HL-60/S4 treated with phorbol 12-myristate 13-acetate at 8.2 ng/mL for 4 days and 3 days (cell line): Measurements from ENCODE around the gene ADAMTSL2.

Experiments
- in situ Hi-C: fragments of 300-500 bp; cut with MboI; formaldehyde crosslinking; loops from 2 replicates; pipeline ENCODE4 v1.15.0; 2022; ENCODE audit warnings: low sequenced_read_pairs

Gene ADAMTSL2

DNA sequence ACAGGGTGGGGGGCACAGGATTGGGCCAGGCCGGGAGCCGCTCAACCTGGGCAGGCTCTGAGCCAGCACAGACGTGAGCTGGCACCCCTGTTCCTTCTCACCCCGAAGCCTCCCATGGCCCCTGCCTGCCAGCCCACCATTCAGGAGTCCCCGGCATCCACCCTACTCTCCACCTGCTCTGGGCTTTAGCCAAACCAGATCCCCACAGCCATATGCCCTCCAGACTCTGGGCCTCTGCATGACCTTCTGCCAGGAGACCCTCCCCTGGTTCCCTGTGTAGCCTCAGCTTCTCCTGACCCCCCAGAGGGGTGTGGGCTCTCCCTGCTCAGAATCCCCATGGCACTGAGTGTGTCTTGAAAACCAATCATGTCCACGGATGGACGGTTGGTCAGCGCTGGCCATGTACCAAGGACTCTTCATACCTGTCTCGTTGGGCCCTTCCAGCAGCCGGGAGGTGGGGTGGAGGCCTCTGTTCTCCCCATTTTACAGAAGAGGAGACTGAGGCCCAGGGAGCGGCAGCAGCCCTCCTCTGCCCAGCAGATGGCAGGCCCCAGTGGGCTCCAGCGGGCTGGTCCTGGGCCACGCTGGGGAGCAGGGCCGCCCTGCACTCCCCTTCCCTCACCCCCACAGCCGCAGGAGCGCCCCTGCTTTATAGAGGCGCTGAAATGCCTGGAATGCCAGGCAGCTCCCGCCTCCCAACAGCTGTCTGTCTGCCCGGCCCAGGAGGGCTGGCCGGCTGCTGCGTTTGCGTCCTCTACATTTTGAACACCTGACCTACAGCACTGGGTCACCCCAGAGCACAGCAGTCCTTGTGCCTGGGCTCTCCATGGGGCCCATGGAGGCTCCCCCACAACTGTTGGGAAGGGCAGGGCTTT, 6.3 kb upstream of the ADAMTSL2 start:
- in situ Hi-C loops: no loop called here

DNA sequence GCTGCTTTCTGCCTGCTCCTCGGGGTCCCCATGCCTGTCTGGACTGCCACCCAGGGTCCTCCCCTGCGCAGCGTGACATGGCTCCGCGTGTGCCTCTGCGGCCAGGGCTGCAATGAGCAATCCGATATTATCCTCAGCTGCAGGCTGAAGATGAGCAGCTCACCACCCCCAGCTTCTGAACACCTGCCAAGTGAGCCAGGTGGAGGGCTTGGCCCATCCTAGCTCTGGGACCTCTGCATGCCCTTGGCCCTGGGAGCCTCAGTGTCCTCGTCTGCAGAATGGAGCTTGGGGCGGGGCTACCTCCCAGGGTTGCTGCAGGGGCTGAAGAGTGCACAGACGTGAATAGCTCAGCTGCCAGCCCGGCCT, 5.6 kb upstream of the ADAMTSL2 start:
- in situ Hi-C loops: no loop called here

DNA sequence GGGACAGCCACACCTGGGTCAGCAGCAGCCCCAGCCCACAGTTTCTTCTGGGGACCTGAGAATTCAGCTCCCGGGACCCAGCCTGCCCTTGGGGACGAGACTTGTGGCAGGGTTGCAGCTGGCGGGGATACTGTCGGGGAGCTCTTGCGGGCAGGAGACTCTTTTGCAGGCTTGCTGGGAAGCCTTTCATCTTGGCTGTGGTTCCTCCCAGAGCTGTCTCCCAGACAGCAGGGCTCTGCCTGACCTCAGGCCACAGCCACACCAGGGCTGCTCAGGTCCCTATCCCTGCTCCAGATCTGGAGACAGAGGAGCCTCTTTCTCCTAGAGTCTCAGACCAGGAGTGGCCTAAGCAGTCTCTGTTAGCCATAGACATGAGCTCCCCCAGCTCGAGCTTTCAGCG, 5.0 kb upstream of the ADAMTSL2 start:
- in situ Hi-C loops: no loop called here

DNA sequence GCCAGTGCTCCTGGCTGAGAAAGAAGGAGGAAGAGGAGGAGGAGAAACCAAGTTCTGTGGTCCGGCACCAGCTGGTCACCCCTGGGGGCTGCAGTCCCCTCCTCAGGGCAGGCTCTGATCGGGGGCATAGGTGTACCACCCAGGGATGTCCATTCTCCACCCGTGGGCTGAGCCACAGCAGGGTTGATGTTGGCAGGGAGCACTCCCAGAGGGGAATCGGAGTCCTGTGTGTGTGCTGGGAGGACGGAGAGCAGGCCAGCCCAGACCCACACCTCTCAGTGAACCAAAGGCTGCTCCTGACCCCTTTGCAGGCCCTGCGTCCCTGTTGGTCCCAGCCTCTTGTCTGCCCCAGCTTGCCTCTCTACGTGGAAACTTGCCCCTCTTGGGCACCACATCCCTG, 4.6 kb upstream of the ADAMTSL2 start:
- in situ Hi-C loops: loop anchor here (10.0 kb wide), 1 partner anchor 185 kb away; no protein-coding TSS in a partner anchor

DNA sequence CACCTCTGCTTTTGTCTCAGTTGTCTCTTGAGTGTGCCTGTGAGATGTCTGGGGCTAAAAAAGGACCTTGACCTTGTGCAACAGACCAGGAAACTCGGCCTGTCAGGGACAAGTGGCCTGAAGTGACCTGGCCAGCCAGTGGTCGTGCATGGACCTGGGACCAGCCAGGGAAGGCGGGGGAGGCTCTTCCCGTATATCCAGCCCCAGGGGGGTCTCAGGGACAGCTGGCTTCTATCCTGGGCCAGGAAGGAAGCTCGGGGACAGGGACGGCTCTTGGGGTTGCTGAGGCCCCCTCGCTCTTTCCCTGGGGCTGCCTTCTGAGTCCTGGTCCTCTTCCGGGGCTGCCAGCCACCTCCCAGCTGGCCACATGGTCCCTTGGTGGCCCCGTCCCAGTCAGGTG, 3.2 kb upstream of the ADAMTSL2 start:
- in situ Hi-C loops: loop anchor here (10.0 kb wide), 1 partner anchor 184 kb away; no protein-coding TSS in a partner anchor

- in situ Hi-C loops: loop anchor here (10.0 kb wide), 1 partner anchor 182 kb away; no protein-coding TSS in a partner anchor
Measured at GRCh38 chr9:133532937-133533668, 1.4 kb upstream of the ADAMTSL2 start.

DNA sequence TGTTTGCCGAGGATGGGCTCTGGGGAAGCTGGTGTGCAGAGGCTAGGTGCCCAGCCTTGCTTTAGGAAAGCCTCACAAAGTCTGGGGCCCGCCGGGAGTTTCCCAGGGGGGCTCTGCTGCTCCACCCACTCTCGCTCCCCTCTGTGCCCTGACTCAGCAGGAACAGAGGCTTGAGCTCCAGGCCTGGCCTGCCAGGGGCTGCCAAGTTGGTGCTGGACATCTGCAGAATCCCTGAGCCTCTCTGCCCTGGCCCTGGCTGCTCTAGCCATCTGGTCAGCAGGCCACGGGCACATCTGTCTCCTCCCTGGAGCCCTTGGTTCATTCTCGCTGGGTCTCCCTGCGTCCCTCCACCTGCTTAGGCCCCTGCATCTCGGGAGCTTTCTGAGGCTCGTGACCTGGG, 647 bp upstream of the ADAMTSL2 start:
- in situ Hi-C loops: loop anchor here (10.0 kb wide), 1 partner anchor 181 kb away; no protein-coding TSS in a partner anchor

- in situ Hi-C loops: loop anchor here (10.0 kb wide), 1 partner anchor 179 kb away; no protein-coding TSS in a partner anchor
Measured at GRCh38 chr9:133535306-133535877, 888 bp downstream of the ADAMTSL2 start.

GRCh38 chr9:133536080-133536479, 1.6 kb downstream of the ADAMTSL2 start:
- in situ Hi-C loops: loop anchor here (10.0 kb wide), 1 partner anchor 179 kb away; no protein-coding TSS in a partner anchor

- in situ Hi-C loops: loop anchor here (10.0 kb wide), 1 partner anchor 178 kb away; no protein-coding TSS in a partner anchor
Measured at GRCh38 chr9:133536536-133536935, 2.0 kb downstream of the ADAMTSL2 start.

GRCh38 chr9:133537257-133537656, 2.8 kb downstream of the ADAMTSL2 start:
- in situ Hi-C loops: loop anchor here (10.0 kb wide), 1 partner anchor 178 kb away; no protein-coding TSS in a partner anchor

DNA sequence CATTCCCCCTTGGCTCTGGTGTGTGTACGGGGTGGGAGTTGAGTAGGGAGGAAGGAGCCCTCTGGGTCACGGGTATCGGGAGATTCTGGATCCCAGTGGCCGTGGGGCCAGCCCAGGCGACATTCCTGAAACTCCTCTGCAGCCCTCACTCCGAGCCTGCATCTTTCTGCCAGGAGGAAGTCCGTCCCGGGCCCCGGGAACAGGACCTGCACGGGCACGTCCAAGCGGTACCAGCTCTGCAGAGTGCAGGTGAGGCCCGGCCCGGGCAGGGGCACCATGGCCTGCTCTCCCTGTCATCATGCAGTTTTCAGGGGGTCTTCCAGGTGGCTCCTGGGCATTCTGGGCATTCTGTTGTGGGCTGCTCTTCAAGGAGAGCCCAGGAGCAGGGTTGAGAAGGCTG, 3.7 kb downstream of the ADAMTSL2 start:
- in situ Hi-C loops: loop anchor here (10.0 kb wide), 1 partner anchor 177 kb away; no protein-coding TSS in a partner anchor

DNA sequence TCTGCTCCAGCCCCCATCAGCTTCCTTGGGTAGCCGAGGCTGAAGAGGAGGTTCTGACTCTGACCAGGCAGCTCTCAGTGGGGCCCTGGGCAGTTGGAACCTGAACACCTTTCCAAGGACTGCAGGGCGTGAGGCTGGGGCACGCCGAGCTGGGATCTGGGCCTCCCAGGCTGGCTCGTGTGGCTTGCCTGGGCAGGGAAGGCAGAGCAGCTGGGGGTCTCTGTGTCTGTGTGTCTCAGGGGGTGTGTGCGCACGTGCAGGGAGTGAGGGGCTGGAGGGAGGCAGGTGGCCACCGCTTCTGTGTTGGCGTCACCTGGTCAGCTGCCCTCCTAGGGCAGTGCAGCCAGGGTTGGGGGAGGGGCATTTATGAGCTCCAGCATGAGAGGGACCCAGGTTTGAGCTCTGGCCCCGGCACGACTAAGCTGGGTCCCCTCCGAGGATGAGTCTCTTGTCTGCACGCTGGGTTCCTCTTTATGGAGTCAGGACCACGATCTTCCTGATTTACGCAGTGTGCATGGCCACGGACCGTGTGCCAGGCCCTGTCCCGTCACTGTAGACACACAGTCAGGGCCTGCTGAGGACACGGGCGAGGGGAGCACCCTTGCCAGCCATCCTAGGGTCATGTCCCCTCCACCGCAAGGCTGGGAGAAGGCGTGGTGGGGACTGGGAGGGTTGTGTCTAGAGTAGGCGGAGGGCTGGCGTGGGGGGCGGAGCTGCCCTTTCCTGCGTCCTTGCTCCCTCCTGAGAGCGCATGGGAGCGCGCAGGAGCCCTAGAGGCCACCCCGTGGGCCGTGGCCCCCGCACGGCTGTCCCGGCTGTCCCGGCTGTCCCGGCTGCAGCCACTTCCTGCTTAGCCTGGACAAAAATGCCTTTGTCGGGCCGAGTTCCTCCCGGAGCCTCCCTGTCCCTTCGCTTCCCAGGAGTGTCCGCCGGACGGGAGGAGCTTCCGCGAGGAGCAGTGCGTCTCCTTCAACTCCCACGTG, 4.6 kb downstream of the ADAMTSL2 start:
- in situ Hi-C loops: loop anchor here (10.0 kb wide), 1 partner anchor 176 kb away; no protein-coding TSS in a partner anchor

DNA sequence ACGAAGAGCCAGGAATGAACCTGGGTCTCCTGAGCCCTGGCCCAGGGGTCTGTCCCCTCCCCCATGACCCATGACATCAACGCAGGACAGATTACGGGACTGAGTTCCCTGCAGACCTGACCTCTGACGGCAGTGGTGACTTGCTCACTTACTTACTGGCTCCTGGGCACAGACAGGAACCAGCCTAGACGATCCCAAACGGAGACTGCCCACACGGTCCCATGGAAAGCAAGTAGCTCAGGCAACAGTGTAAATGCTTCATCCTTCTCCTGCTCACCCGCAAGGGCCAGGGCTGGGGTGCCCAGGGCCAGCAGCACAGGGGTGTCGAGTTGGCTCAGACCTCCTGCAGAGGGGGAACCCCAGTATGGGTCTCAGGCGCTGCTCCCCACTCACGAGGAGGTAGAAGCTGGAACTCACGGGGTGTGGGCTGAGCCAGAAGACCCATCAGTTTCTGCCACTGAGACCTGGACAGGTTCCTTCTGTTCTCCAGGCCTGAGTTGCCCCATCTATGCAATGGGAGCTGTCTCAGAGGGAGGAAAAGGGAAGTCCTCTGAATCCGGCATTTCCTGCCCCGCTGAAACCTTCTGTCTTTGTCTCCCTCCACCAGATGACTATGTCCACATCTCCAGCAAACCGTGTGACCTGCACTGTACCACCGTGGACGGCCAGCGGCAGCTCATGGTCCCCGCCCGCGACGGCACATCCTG, 5.6 kb downstream of the ADAMTSL2 start:
- in situ Hi-C loops: loop anchor here (10.0 kb wide), 1 partner anchor 175 kb away; no protein-coding TSS in a partner anchor

- in situ Hi-C loops: no loop called here
Measured at GRCh38 chr9:133540698-133541025, 6.2 kb downstream of the ADAMTSL2 start.

GRCh38 chr9:133542002-133542401, 7.5 kb downstream of the ADAMTSL2 start:
- in situ Hi-C loops: no loop called here

GRCh38 chr9:133543772-133544467, 9.4 kb downstream of the ADAMTSL2 start:
- in situ Hi-C loops: no loop called here

DNA sequence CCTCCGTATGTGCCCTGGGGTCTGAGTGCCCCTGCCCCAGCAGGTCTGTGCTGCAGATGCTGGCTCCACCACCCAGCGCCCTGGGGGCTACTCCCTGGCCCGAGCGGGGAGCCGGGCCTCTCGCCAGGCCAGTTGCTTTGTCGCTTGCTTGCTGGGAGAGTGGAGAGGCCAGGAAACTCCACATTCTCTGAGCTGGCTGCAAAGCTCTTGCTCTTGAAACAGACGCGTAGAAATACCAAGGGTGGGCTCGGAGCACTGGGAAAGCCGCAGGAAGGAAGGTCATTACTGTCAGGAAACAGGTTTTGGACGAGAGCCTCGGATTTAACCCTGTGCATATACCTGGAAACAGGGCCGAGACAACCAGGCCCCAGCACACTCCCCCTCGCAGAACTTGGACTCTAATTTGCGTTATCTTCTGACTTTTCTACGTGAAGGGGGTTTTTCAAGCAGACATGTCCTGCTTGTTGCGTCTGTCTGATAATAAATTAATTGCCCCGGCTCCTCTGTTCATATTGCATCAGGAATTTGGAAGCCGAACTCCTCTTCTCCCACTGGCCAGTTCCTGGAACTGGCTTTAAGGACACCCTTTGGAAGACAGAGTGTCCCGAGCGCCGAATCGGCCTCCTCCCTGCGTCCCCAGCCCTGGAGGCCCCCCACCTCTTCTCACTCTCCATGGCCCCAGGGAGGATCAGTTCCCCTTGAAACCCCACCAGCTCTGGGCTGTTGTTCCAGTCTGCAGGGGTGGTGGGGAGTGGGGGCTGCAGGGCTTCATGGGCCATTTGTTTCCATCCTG, 11.2 kb downstream of the ADAMTSL2 start:
- in situ Hi-C loops: no loop called here
